HT-29 (cell line): Measurements from ENCODE around the gene COPB2. TPM values are rescaled to one million over a fixed set of nuclear protein-coding genes. Genes with fewer than 3 reads are reported as not detected.

Experiments used
- DNase-seq: peaks from one replicate; pipeline ENCODE4 v3.0.0-alpha.2; 2015; ENCODE audit warnings: low spot score
- small RNA-seq: library from RNA; depleted of rRNA; stranded (forward); fragments of <200 nt; gene quantifications from one replicate; pipeline ENCODE3, GENCODE V24; 2014
- total RNA-seq: library from RNA; depleted of rRNA; stranded (reverse); fragments of >200 nt; shearing (Covaris generic); gene quantifications from 2 replicates; pipeline ENCODE4 v1.2.3, GENCODE V29; 2014; rRNA removed

COPB2 gene
- total RNA-seq, 1 experiment from 2014 or later = 52.3 TPM

DNA sequence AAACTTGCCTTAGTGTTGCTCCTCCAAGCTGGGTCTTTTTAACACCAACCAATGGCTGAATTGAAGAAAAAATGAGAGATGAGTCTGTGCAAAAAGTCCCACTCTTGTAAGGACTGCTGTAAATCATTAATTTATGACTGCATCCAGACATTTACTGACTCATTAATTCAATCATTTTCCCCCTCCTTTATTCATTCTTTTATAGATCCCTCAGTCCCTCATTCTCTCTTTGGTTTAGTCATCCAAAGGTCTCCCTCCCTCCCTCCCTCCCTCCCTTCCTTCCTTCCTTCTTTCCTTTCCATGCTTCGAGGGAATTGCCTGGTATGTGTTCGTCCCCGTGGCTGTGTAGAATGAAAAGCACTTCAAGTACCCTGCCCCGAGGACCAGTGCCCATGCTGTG is 80.9 kb downstream of the COPB2 start:
- DNase-seq = peak; percentile 28

DNA sequence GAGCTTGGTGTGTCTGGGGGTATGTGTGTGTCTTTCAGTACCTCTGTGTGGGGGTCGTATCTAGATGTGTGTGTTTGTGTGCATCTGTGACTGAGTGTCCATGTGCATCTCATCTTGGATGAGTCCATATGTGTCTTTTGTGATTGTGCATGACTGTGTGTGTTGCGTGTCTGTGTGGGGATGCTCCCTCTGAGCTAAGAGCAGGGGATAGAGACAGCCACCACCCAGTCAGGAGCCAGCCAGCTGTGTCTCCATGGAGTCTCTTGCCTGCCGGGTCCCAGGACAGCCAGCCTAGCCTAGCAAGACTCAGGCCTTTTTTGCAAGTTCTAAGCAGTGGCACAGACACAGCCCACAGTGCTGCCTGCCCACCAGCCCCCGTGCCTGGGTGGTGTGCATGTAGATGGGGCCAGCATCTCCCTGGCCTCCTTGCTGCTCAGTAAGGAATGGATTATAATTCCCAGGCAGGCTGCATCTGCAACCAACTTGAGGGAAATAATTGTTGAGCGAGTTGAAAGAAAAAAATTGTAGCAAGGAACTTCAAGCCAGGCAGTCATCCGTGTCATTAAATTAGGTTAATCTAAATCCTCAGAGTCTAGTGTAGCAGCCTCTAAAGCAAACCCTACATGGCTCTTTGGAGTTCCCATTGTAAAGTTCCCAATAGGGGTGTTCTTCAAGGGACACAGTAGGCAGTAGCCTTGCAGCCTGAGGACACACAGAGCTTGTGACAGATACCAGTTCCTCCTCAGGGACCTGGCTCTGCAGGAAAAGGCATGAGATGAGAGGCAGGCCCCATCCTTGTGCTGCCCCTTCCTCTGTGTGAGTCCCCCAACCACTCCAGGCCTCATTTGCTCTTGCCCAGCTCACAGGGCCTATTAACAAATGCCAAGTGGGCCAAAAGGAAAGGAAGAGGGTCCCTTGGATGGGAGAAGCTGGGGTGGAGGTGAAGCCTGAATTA is 81.6 kb downstream of the COPB2 start:
- peak; percentile 3 for DNase-seq

Small RNA genes lying within 50 kb of the gene (small RNA-seq; reads per million reads assigned to genes)
- gene RF00026 = not detected

Other genes starting within 250 kb of the COPB2 start
- gene MRPS22, start 45.6 kb downstream of the COPB2 start, total RNA-seq = 46.0 and 54.4 TPM in 2 replicates
- not detected in 2 replicates for gene RBP2, start 86.9 kb upstream of the COPB2 start, total RNA-seq
- not detected in 2 replicates for gene RBP1, start 150.1 kb upstream of the COPB2 start, total RNA-seq